Measurements from ENCODE around the gene THSD4. TPM values are rescaled to one million over a fixed set of nuclear protein-coding genes. Genes with fewer than 3 reads are reported as not detected.

Gene THSD4
- total and polyA plus RNA-seq, 9 of the 15 experiments (the other 6 are each of a cell fraction or from before 2014, with no cell fraction given), result 0.04 TPM; not detected in 5

GRCh38 chr15:71736286-71736947, 621.1 kb downstream of the THSD4 start:
- intact Hi-C loops (cut with micrococcal nuclease), result no loop called here
- H3K4me2 ChIP-seq (ENCODE audit: insufficient read depth, low read length), result no peak overlapping the region
- no peaks in the 10 kb centered on the region for H3K4me1 ChIP-seq (replicated peaks in 1 of 2; ENCODE audit: control insufficient read depth in 2 of 2, insufficient read depth in 2 of 2, low read length in 2 of 2)
- no peak for FAIRE-seq
- no peak overlapping the region for H3K27ac ChIP-seq (ENCODE audit: extremely low read depth, low read depth, low read length)
- H3K27me3 ChIP-seq (ENCODE audit: control insufficient read depth in 2 of 2, insufficient read depth in 2 of 2, low read length in 2 of 2), result peaks cover 7 to 11% of the 10 kb centered on the region in 2 experiments; a peak in 3 of 5 replicates
- ChIA-PET CTCF (ENCODE audit: low intra/inter-chr PET ratio) (no interaction called here), POLR2A (no interaction called here)
- no peak overlapping the region for H3K9ac ChIP-seq (ENCODE audit: insufficient read depth in 1 of 2, low read depth in 2 of 2, low read length in 2 of 2)
- BruUV-seq (replicated peaks), result no TSS peak
- no peaks in the 10 kb centered on the region for H3K9me3 ChIP-seq (replicated peaks; ENCODE audit: control insufficient read depth, insufficient read depth, low read depth, low read length)
- H3K4me3 ChIP-seq, result no peak overlapping the region
- no peak overlapping the region for H2AFZ ChIP-seq (ENCODE audit: low read depth, low read length)
- no peak for ATAC-seq
- in situ Hi-C loops (cut with MboI), result loop anchor here (25.0 kb wide), 1 partner anchor 774 kb away; no protein-coding TSS in a partner anchor
- TF ChIP-seq ELF1 (tag; IDR thresholded peaks at IDR 0.05), result no peak
- no peak for TF ChIP-seq IFI16 (CRISPR knock-in tag; IDR thresholded peaks at IDR 0.05)
- H4K20me1 ChIP-seq (replicated peaks; ENCODE audit: control insufficient read depth, insufficient read depth, low read length), result no peaks in the 10 kb centered on the region; the same call in 1 of the 2 replicates
- H3K9me1 ChIP-seq (ENCODE audit: control insufficient read depth, insufficient read depth, low read length), result no peaks in the 10 kb centered on the region
- no peaks in the 10 kb centered on the region for H3K36me3 ChIP-seq (ENCODE audit: control insufficient read depth, insufficient read depth, low read length)
- H3K79me2 ChIP-seq (ENCODE audit: control insufficient read depth, insufficient read depth, low read length), result no peaks in the 10 kb centered on the region
- under 1% methylated on average over 6 of the region's 6 CpGs for WGBS (ENCODE audit: insufficient coverage, low coverage, missing lambda C conversion rate)
- no peak for DNase-seq (ENCODE audit: extremely low read depth in 1 of 4, low spot score in 3 of 4)

GRCh38 chr15:71737761-71738160, 622.5 kb downstream of the THSD4 start:
- no peak overlapping the region for H3K27ac ChIP-seq (ENCODE audit: extremely low read depth, low read depth, low read length)
- no peaks in the 10 kb centered on the region for H3K36me3 ChIP-seq (ENCODE audit: control insufficient read depth, insufficient read depth, low read length)
- no peaks in the 10 kb centered on the region for H3K4me1 ChIP-seq (replicated peaks in 1 of 2; ENCODE audit: control insufficient read depth in 2 of 2, insufficient read depth in 2 of 2, low read length in 2 of 2)
- H3K4me3 ChIP-seq, result no peak overlapping the region
- H3K79me2 ChIP-seq (ENCODE audit: control insufficient read depth, insufficient read depth, low read length), result no peaks in the 10 kb centered on the region
- no peaks in the 10 kb centered on the region for H3K9me3 ChIP-seq (replicated peaks; ENCODE audit: control insufficient read depth, insufficient read depth, low read depth, low read length)
- in situ Hi-C loops (cut with MboI) (loop anchor here (25.0 kb wide), 1 partner anchor 775 kb away; no protein-coding TSS in a partner anchor), intact Hi-C loops (cut with micrococcal nuclease) (no loop called here)
- BruUV-seq (replicated peaks), result no TSS peak
- H3K27me3 ChIP-seq (ENCODE audit: control insufficient read depth in 2 of 2, insufficient read depth in 2 of 2, low read length in 2 of 2), result peaks cover 14 to 21% of the 10 kb centered on the region in 2 experiments; a peak in 4 of 5 replicates
- DNase-seq (ENCODE audit: extremely low read depth in 1 of 4, low spot score in 3 of 4) (no peak), FAIRE-seq (no peak), ATAC-seq (no peak)
- under 1% methylated on average over 16 of the region's 16 CpGs for WGBS (ENCODE audit: insufficient coverage, low coverage, missing lambda C conversion rate)
- no peak overlapping the region for H2AFZ ChIP-seq (ENCODE audit: low read depth, low read length)
- H4K20me1 ChIP-seq (replicated peaks; ENCODE audit: control insufficient read depth, insufficient read depth, low read length), result no peaks in the 10 kb centered on the region
- H3K9me1 ChIP-seq (ENCODE audit: control insufficient read depth, insufficient read depth, low read length), result no peaks in the 10 kb centered on the region
- no peak overlapping the region for H3K9ac ChIP-seq (ENCODE audit: insufficient read depth in 1 of 2, low read depth in 2 of 2, low read length in 2 of 2)
- H3K4me2 ChIP-seq (ENCODE audit: insufficient read depth, low read length), result no peak overlapping the region
- POLR2A ChIA-PET, result no interaction called here
- TF ChIP-seq ZNF589 (CRISPR knock-in tag; IDR thresholded peaks at IDR 0.05; ENCODE audit: low read depth) (no peak), NFIC (IDR thresholded peaks at IDR 0.05) (no peak)
- CTCF ChIA-PET (ENCODE audit: low intra/inter-chr PET ratio), result no interaction called here
